ENCODE measurements around the gene HHAT. TPM values are rescaled to one million over a fixed set of nuclear protein-coding genes. Genes with fewer than 3 reads are reported as not detected.

The HHAT gene
- total RNA-seq, 4 donors from 2014 or later = 0.83 to 1.6 (median 1.2) TPM

- Histone ChIP-seq H3K36me3 (no peaks in the 10 kb centered on the region), H3K4me1 (no peaks in the 10 kb centered on the region), H3K27me3 (no peaks in the 10 kb centered on the region), H3K9me3 (no peaks in the 10 kb centered on the region), H3K27ac (replicated peaks in 1 of 4) (no peak overlapping the region), H3K4me3 (no peak overlapping the region)
- TF ChIP-seq POLR2AphosphoS5 (IDR thresholded peaks at IDR 0.05) = no peak
- no peak for TF ChIP-seq EP300 (IDR thresholded peaks at IDR 0.05)
- no peak for TF ChIP-seq POLR2A (IDR thresholded peaks at IDR 0.05; ENCODE audit: low read depth)
- no peak for TF ChIP-seq CTCF (IDR thresholded peaks at IDR 0.05)
- DNase-seq (ENCODE audit: extremely low spot score) = no peak
- 79% methylated on average over 5 of the region's 7 CpGs for WGBS
- intact Hi-C loops (cut with DNase I) = no loop called here
These were observed 177.1 kb downstream of the HHAT start for GRCh38 chr1:210505601-210506496.

- Histone ChIP-seq H3K4me1 (no peaks in the 10 kb centered on the region), H3K36me3 (no peaks in the 10 kb centered on the region), H3K4me3 (no peak overlapping the region), H3K27me3 (no peaks in the 10 kb centered on the region), H3K9me3 (no peaks in the 10 kb centered on the region), H3K27ac (replicated peaks in 1 of 4) (no peak overlapping the region)
- WGBS = 77% methylated on average over 2 of the region's 2 CpGs
- TF ChIP-seq EP300 (IDR thresholded peaks at IDR 0.05) (no peak), POLR2AphosphoS5 (IDR thresholded peaks at IDR 0.05) (no peak), CTCF (IDR thresholded peaks at IDR 0.05) (no peak), POLR2A (IDR thresholded peaks at IDR 0.05; ENCODE audit: low read depth) (no peak)
- DNase-seq (ENCODE audit: extremely low spot score) = no peak
- intact Hi-C loops (cut with DNase I) = no loop called here
These were observed 178.0 kb downstream of the HHAT start for GRCh38 chr1:210506689-210507088.

- H3K27ac ChIP-seq (replicated peaks in 1 of 4) = no peak overlapping the region
- intact Hi-C loops (cut with DNase I) = no loop called here
- no peak overlapping the region for H3K4me3 ChIP-seq
- no peaks in the 10 kb centered on the region for H3K36me3 ChIP-seq
- no peak for TF ChIP-seq POLR2AphosphoS5 (IDR thresholded peaks at IDR 0.05)
- TF ChIP-seq POLR2A (IDR thresholded peaks at IDR 0.05; ENCODE audit: low read depth) = no peak
- TF ChIP-seq CTCF (IDR thresholded peaks at IDR 0.05) = no peak
- no peak for TF ChIP-seq EP300 (IDR thresholded peaks at IDR 0.05)
- no peak for DNase-seq (ENCODE audit: extremely low spot score)
- no peaks in the 10 kb centered on the region for H3K27me3 ChIP-seq
- no peaks in the 10 kb centered on the region for H3K4me1 ChIP-seq
- H3K9me3 ChIP-seq = no peaks in the 10 kb centered on the region
- WGBS = 79% methylated on average over 3 of the region's 3 CpGs
These were observed 187.5 kb downstream of the HHAT start for GRCh38 chr1:210516092-210516656.

GRCh38 chr1:210516697-210517459 is 188.2 kb downstream of the HHAT start:
- no peaks in the 10 kb centered on the region for H3K36me3 ChIP-seq
- no peaks in the 10 kb centered on the region for H3K9me3 ChIP-seq
- intact Hi-C loops (cut with DNase I) = no loop called here
- no peaks in the 10 kb centered on the region for H3K4me1 ChIP-seq
- no peak overlapping the region for H3K27ac ChIP-seq (replicated peaks in 1 of 4)
- TF ChIP-seq POLR2A (IDR thresholded peaks at IDR 0.05; ENCODE audit: low read depth) (no peak), CTCF (IDR thresholded peaks at IDR 0.05) (no peak), EP300 (IDR thresholded peaks at IDR 0.05) (no peak), POLR2AphosphoS5 (IDR thresholded peaks at IDR 0.05) (no peak)
- DNase-seq (ENCODE audit: extremely low spot score) = no peak
- WGBS = 74% methylated on average over 5 of the region's 5 CpGs
- no peaks in the 10 kb centered on the region for H3K27me3 ChIP-seq
- H3K4me3 ChIP-seq = no peak overlapping the region

All from esophagus muscularis mucosa (tissue), 4 donors.